Progenitor cell of endocrine pancreas (in vitro differentiated cells): Measurements from ENCODE around the gene NDUFAF2. TPM values are rescaled to one million over a fixed set of nuclear protein-coding genes. Genes with fewer than 3 reads are reported as not detected.

Source experiments
- DNase-seq: peaks from one replicate; pipeline ENCODE4 v3.0.0; 2021; ENCODE audit warnings: low spot score; ENCODE audit not compliant: unreplicated experiment
- H3K27ac Mint-ChIP-seq: 2 replicates; pipeline ENCODE4 v1.8.0; 2021; ENCODE audit warnings: mild to moderate bottlenecking, moderate library complexity, mixed read lengths
- H3K27me3 Mint-ChIP-seq: 2 replicates; pipeline ENCODE4 v1.8.0; 2021; ENCODE audit warnings: mixed read lengths
- H3K36me3 Mint-ChIP-seq: 2 replicates; pipeline ENCODE4 v1.8.0; 2022; ENCODE audit warnings: mixed read lengths; ENCODE audit not compliant: insufficient read depth
- H3K4me1 Mint-ChIP-seq: 2 replicates; pipeline ENCODE4 v1.8.0; 2021; ENCODE audit warnings: low read depth, mixed read lengths
- H3K4me3 Mint-ChIP-seq: 2 replicates; pipeline ENCODE4 v1.8.0; 2021; ENCODE audit warnings: low read depth, mild to moderate bottlenecking, moderate library complexity, mixed read lengths
- H3K9me3 Mint-ChIP-seq: 2 replicates; pipeline ENCODE4 v1.8.0; 2021; ENCODE audit warnings: low read depth, mixed read lengths
- total RNA-seq: library from RNA; stranded (reverse); gene quantifications from 2 replicates; pipeline ENCODE4 v1.2.1, GENCODE V29; 2021
- TF ChIP-seq, protein P1 (sequence below): fragments of 200-600 bp; sonication (generic); IDR thresholded peaks from one replicate; pipeline ENCODE4 v1.5.0; 2021; ENCODE audit warnings: antibody characterized with exemption, mild to moderate bottlenecking; ENCODE audit not compliant: unreplicated experiment

NDUFAF2 gene
- total RNA-seq, 1 donor from 2014 or later, result 21.2 TPM

DNA sequence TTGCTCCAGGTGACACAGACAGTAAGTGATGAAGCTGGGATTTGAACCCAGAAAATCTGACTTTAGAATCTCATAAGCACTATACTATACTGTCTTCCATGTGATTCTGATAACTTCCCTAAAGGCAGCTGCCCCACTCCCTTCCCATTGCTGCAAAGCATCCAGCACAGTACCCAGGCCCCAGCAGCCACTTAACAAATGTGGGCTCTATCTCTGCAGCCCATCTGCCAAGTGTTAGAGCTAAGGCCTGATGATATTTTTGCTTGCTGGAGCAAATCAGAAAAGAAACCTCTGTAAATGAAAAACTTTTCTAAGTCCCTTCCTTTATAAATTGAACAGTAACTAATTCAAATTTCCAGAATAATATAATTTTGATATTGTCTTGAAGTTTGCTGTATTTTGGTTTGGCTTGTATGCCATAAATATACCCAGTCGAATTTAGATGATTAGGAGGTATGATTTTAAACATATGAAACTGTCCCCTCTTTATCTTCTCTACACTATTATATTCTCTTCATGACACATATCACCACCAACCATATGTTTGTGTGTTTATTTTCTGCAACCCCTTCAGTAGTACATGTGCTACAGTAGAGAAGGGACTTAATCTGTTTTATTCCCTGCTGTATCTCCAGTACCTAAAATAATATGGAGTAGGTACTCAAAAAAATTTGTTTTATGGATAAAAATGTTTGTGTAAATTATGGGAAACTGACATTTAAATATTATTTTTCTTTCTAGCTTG, 153.4 kb downstream of the NDUFAF2 start:
- Mint-ChIP-seq H3K4me1 (no peaks in the 10 kb centered on the region), H3K27ac (no peak overlapping the region), H3K4me3 (no peak overlapping the region), H3K36me3 (peaks cover 16% of the 10 kb centered on the region), H3K9me3 (peaks cover 14% of the 10 kb centered on the region), H3K27me3 (no peaks in the 10 kb centered on the region)
- TF ChIP-seq, protein P1, sequence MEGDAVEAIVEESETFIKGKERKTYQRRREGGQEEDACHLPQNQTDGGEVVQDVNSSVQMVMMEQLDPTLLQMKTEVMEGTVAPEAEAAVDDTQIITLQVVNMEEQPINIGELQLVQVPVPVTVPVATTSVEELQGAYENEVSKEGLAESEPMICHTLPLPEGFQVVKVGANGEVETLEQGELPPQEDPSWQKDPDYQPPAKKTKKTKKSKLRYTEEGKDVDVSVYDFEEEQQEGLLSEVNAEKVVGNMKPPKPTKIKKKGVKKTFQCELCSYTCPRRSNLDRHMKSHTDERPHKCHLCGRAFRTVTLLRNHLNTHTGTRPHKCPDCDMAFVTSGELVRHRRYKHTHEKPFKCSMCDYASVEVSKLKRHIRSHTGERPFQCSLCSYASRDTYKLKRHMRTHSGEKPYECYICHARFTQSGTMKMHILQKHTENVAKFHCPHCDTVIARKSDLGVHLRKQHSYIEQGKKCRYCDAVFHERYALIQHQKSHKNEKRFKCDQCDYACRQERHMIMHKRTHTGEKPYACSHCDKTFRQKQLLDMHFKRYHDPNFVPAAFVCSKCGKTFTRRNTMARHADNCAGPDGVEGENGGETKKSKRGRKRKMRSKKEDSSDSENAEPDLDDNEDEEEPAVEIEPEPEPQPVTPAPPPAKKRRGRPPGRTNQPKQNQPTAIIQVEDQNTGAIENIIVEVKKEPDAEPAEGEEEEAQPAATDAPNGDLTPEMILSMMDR, result no peak
- DNase-seq, result no peak

DNA sequence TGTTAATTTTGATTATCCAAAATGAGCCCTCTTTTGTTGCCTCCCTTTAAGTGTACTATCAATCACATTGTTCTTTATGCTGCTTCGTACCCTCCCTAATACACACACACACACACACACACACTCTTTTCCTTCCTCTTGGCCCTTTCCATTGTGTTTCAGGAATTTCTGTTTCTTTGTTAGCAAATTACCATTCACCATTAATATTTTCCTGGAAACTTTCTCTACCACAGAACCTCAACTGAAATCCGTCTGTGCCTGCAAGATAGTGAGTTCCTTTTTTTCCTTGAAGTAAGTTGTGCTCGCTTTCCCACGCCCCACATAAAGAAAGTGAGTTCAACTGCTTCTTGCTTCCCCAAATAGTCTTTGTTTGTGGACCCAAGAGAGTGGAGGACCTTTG, 155.4 kb downstream of the NDUFAF2 start:
- H3K4me3 Mint-ChIP-seq, result no peak overlapping the region
- H3K27me3 Mint-ChIP-seq, result no peaks in the 10 kb centered on the region
- no peak overlapping the region for H3K27ac Mint-ChIP-seq
- no peaks in the 10 kb centered on the region for H3K4me1 Mint-ChIP-seq
- DNase-seq, result no peak
- H3K36me3 Mint-ChIP-seq, result peaks cover 16% of the 10 kb centered on the region
- peaks cover 14% of the 10 kb centered on the region for H3K9me3 Mint-ChIP-seq
- TF ChIP-seq, protein P1, result no peak

DNA sequence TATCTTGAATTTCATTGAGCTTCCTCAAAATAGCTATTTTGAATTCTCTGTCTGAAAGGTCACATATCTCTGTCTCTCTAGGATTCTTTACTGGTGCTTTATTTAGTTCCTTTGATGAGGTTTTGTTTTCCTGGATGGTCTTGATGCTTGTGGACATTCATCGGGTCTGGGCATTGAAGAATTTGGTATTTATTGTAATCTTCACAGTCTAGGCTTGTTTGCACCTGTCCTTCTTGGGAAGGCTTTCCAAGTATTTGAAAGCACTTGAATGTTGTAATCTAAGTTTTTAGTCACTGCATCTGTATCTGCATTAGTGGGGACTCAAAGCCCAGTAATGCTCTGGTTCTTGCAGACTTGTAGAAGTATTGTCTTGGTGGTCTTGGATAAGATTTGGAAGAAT, 169.4 kb downstream of the NDUFAF2 start:
- Mint-ChIP-seq H3K4me1 (no peaks in the 10 kb centered on the region), H3K27me3 (no peaks in the 10 kb centered on the region), H3K36me3 (no peaks in the 10 kb centered on the region), H3K4me3 (no peak overlapping the region), H3K9me3 (peaks cover 9% of the 10 kb centered on the region), H3K27ac (no peak overlapping the region)
- DNase-seq, result no peak
- TF ChIP-seq, protein P1, result no peak

DNA sequence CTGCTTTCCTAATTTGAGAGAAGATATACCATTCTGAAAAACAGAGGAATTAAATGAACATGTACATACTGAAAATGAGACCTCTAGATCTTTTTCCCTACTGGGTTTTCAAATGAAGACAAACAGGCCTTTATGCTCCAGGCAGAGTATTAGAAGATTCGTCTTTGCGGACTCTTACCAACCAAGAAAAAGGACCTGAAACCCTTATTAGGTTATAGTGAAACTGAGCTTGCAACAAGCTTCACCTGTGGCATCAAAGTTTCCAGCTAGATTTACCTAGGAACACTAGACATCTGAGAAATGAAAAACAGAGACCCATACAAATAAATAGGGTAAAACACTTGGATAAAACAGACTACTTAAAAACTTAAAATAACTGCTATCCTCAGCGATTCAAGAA, 171.0 kb downstream of the NDUFAF2 start:
- Mint-ChIP-seq H3K4me3 (no peak overlapping the region), H3K4me1 (no peaks in the 10 kb centered on the region), H3K9me3 (peaks cover 9% of the 10 kb centered on the region), H3K36me3 (no peaks in the 10 kb centered on the region), H3K27me3 (no peaks in the 10 kb centered on the region), H3K27ac (no peak overlapping the region)
- no peak for DNase-seq
- TF ChIP-seq, protein P1, result no peak

DNA sequence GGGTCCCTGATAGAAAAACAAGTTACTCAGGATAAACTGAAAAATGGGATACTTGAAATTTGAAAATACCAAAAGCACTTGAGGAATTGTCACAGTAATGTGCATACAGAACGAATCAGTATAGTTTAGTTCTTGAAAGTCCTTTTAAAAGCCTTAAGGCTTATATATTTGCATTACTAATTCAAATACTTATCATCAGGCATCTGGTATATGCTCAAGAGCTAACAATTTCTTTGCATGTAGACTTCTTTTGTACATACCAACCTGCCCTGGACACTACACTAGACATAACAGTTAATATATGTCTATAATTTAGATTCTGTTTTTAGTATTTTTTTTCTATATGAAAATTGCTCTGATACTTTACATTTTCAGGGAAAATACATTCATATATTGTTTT, 174.1 kb downstream of the NDUFAF2 start:
- no peak overlapping the region for H3K27ac Mint-ChIP-seq
- DNase-seq, result no peak
- no peaks in the 10 kb centered on the region for H3K27me3 Mint-ChIP-seq
- no peak overlapping the region for H3K4me3 Mint-ChIP-seq
- no peaks in the 10 kb centered on the region for H3K36me3 Mint-ChIP-seq
- no peaks in the 10 kb centered on the region for H3K9me3 Mint-ChIP-seq
- TF ChIP-seq, protein P1, result no peak
- peaks cover 1% of the 10 kb centered on the region for H3K4me1 Mint-ChIP-seq
